Body of pancreas (tissue), 4 donors: Measurements from ENCODE around the gene INSIG2. TPM values are rescaled to one million over a fixed set of nuclear protein-coding genes. Genes with fewer than 3 reads are reported as not detected.
A peak's percentile ranks its signal among the peaks of the same experiment; 100 is the strongest.

Experiments used
- ATAC-seq: fragments of 150-250 bp; one replicate; pipeline ENCODE4 v1.9.1; 2016
- DNase-seq, 4 donors: peaks; one replicate each; pipeline ENCODE4 v3.0.0-alpha.2; 2019
- H3K27ac ChIP-seq, 4 donors: fragments of 200-600 bp; sonication (generic); 1 replicate in 3 of 4; 2 replicates in 1 of 4; pipeline versions ENCODE4 v1.5.1 to v1.6.1; 2016 to 2019; ENCODE audit warnings: mild to moderate bottlenecking in 1 of 4, mixed read lengths in 1 of 4, moderate library complexity in 1 of 4
- H3K27me3 ChIP-seq, 2 donors: fragments of 200-600 bp; sonication (generic); one replicate each; pipeline ENCODE4 v1.6.0; 2016; ENCODE audit warnings: mild to moderate bottlenecking in 1 of 2
- H3K36me3 ChIP-seq, 2 donors: fragments of 200-600 bp; sonication (generic); replicated peaks in 1 of 2; 2 replicates each; pipeline ENCODE4 v1.5.1; 2016; ENCODE audit warnings: low read depth in 2 of 2; ENCODE audit not compliant: insufficient read depth in 1 of 2
- H3K4me1 ChIP-seq: fragments of 200-600 bp; sonication (generic); one replicate; pipeline ENCODE4 v1.6.0; 2016
- H3K4me3 ChIP-seq, 2 donors: fragments of 200-600 bp; sonication (generic); 1 replicate in 1 of 2; 2 replicates in 1 of 2; pipeline ENCODE4 v1.5.1; 2016 to 2019
- H3K9me3 ChIP-seq, 3 donors: fragments of 200-600 bp; sonication (generic); 1 replicate in 2 of 3; 2 replicates in 1 of 3; pipeline ENCODE4 v1.5.1; 2016
- POLR2A ChIP-seq, 3 donors: fragments of 450-650 bp; IDR thresholded peaks; one replicate each; pipeline ENCODE4 v1.6.1; 2016; ENCODE audit warnings: antibody characterized with exemption in 3 of 3, mild to moderate bottlenecking in 2 of 3
- WGBS, 2 donors: methylation state at CpG; one replicate each; pipeline ENCODE4 v1.1.5; 2017; 5-methylcytosine and 5-hydroxymethylcytosine counted together
- intact Hi-C: fragments of 100-400 bp; cut with DNase I; formaldehyde crosslinking; loops from one replicate; pipeline ENCODE4 v1.15.1; 2023
- total RNA-seq, 2 donors: library from RNA; depleted of rRNA; stranded (reverse); fragments of >200 nt; gene quantifications; one replicate each; pipeline ENCODE4 v1.1.0, GENCODE V29; 2016
- TF ChIP-seq, protein P1 (sequence below), 7 experiments: fragments of 450-650 bp in 4 of 7; fragments of 200-600 bp in 3 of 7; sonication (generic) in 3 of 7; IDR thresholded peaks; one replicate each; pipeline ENCODE4 v1.5.1; 2016 to 2019; ENCODE audit warnings: antibody characterized with exemption in 7 of 7

The INSIG2 gene
- total RNA-seq, 2 donors from 2014 or later: 3.6 to 25.4 TPM

DNA sequence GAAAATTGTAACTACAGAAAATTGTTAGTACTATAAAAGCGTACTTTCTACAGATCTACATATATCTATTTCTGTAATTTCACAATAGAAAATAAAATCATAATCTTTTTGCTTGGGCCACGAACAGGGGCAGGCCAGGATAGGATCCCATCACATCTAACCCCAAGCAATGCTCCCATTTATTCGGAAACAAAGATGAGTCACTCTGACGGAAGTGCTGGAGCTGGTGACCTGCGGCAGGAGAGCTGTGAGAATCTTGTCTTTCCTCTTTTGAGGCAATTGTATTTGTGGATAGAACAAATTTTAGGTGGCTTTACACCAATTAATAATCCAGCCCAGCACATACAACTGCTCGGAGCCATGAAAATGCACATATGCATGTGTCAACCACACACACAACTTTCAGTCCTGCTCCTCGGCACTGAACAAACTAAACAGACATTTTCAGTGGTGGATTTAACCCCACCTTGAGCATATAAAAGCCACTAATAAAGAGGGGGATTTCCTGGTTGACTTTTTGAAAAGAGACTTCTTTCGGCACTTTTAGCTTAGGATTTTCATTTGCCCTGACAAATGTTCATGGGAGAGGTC is 22.3 kb upstream of the INSIG2 start:
- Histone ChIP-seq H3K4me3 (no peak overlapping the region), H3K27ac (no peak overlapping the region), H3K9me3 (no peaks in the 10 kb centered on the region), H3K4me1 (no peaks in the 10 kb centered on the region), H3K36me3 (no peaks in the 10 kb centered on the region), H3K27me3 (no peaks in the 10 kb centered on the region)
- ATAC-seq (no peak), DNase-seq (no peak)
- intact Hi-C loops: no loop called here
- 83 to 84% methylated on average over 8 of the region's 8 CpGs for WGBS, 2 donors
- TF ChIP-seq POLR2A (IDR thresholded peaks at IDR 0.05): no peak
- TF ChIP-seq, protein P1, sequence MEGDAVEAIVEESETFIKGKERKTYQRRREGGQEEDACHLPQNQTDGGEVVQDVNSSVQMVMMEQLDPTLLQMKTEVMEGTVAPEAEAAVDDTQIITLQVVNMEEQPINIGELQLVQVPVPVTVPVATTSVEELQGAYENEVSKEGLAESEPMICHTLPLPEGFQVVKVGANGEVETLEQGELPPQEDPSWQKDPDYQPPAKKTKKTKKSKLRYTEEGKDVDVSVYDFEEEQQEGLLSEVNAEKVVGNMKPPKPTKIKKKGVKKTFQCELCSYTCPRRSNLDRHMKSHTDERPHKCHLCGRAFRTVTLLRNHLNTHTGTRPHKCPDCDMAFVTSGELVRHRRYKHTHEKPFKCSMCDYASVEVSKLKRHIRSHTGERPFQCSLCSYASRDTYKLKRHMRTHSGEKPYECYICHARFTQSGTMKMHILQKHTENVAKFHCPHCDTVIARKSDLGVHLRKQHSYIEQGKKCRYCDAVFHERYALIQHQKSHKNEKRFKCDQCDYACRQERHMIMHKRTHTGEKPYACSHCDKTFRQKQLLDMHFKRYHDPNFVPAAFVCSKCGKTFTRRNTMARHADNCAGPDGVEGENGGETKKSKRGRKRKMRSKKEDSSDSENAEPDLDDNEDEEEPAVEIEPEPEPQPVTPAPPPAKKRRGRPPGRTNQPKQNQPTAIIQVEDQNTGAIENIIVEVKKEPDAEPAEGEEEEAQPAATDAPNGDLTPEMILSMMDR (IDR thresholded peaks at IDR 0.05): no peak

DNA sequence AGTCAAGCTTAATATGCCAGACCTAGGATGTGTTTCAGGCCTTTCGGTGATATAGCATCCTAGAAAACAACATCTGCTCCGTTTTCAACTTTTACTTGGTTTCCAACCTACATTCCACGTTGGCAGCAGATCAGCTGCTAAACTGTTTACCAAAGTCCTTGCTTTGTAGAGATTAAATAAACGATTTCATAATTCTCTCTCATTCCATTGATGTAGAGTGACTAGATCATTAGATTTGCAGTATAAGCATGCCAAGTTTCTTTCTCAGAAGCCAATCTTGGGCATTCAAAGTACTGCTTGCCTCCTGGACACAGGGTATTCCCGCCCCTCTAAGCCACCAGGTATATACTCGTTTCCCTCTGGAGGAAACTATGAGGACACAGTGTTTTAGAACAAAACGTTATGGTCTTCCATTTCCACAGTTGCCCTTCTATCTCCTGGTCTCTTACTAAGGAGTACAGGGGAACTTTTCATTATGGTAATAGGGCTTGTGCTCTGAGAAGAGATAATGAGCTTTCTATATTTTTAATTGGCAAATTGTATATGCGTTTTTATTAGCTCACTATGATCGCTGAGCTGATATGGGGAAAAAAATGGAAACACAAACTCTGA is 10.5 kb upstream of the INSIG2 start:
- Histone ChIP-seq H3K36me3 (no peaks in the 10 kb centered on the region), H3K27me3 (no peaks in the 10 kb centered on the region), H3K9me3 (no peaks in the 10 kb centered on the region), H3K4me3 (no peak overlapping the region), H3K27ac (peak overlapping the region in 2 of 4 donors; percentile 27 to 39), H3K4me1 (peaks cover 27% of the 10 kb centered on the region)
- 31 to 37% methylated on average over 9 of the region's 9 CpGs for WGBS, 2 donors
- no peak for TF ChIP-seq POLR2A (IDR thresholded peaks at IDR 0.05)
- TF ChIP-seq, protein P1 (IDR thresholded peaks at IDR 0.05): no peak
- no peak for DNase-seq
- intact Hi-C loops: no loop called here
- ATAC-seq: peak; percentile 48

DNA sequence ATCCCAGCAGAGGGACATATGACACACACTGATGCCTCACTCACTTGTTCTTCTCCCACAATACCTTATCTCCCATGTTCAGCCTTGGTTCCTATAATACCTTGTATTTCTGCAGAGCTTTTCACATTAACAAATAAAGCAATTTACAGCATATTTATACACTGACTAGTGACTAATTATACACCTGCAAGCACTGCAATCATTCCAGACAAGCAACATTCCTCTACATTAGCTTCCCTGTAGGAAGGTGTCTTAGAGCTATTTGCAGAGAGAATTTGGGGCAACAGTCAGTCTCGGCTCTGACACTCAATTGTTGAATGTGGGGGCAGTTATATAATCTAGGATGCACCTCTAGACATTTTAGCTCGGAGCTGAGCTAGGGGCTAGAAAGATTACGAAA is 9.5 kb upstream of the INSIG2 start:
- Histone ChIP-seq H3K4me3 (no peak overlapping the region), H3K27me3 (no peaks in the 10 kb centered on the region), H3K9me3 (no peaks in the 10 kb centered on the region), H3K4me1 (peaks cover 27% of the 10 kb centered on the region), H3K36me3 (no peaks in the 10 kb centered on the region), H3K27ac (no peak overlapping the region)
- DNase-seq (no peak), ATAC-seq (peak; percentile 35)
- TF ChIP-seq POLR2A (IDR thresholded peaks at IDR 0.05): no peak
- TF ChIP-seq, protein P1 (IDR thresholded peaks at IDR 0.05): no peak
- 52 to 70% methylated on average over 3 of the region's 3 CpGs for WGBS, 2 donors
- intact Hi-C loops: no loop called here

DNA sequence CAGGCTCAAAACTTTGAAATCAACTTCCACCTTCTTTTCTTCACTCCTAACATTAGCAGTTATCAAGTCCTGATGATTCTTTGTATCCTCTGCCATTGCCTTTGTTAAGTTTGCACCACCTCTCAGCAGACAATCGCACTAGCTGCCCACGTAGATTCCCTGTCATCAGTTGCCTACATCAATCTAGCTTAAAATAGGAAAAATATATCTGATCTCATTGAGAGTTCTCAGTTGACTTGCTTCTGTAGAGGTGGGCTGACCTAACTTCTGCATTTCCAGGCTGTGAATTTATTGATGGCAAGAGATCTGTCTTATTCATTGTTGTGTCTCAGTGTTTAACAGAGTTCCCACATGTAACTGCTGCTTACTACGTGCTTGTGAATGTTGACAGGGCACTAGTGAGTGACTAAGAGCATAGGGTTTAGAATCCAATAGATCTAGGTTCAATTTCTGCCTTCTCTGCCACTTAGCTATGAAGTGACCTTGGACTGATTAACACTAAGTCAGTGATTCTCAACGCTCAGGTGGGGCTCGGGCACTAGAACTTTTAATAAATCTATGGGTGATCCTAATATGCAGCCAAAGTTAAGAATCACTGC is 3.7 kb upstream of the INSIG2 start:
- 40 to 52% methylated on average over 5 of the region's 5 CpGs for whole genome bisulfite sequencing, 2 donors
- no peaks in the 10 kb centered on the region for H3K9me3 ChIP-seq
- ATAC-seq: no peak
- no peaks in the 10 kb centered on the region for H3K27me3 ChIP-seq
- peak overlapping the region; percentile 41 to 92 (median 76) for H3K27ac ChIP-seq
- H3K36me3 ChIP-seq: no peaks in the 10 kb centered on the region
- H3K4me1 ChIP-seq: peaks cover 38% of the 10 kb centered on the region
- TF ChIP-seq, protein P1 (IDR thresholded peaks at IDR 0.05): no peak
- no peak for TF ChIP-seq POLR2A (IDR thresholded peaks at IDR 0.05)
- no peak overlapping the region for H3K4me3 ChIP-seq
- intact Hi-C loops: no loop called here
- DNase-seq: no peak
